HG02852 (cell line): ENCODE data around the gene PAX3.
A peak's percentile ranks its signal among the peaks of the same experiment; 100 is the strongest.

ENCODE experiments used
- ATAC-seq: cut with Tn5 transposase; IDR thresholded peaks from one replicate; pipeline ENCODE4 v1.9.1; 2021; ENCODE audit warnings: mild to moderate bottlenecking, moderate library complexity; ENCODE audit not compliant: unreplicated experiment

The PAX3 gene

GRCh38 chr2:222298311-222299150 is at the start of gene PAX3:
Gene PAX3, minus strand, starts transcription at chr2:222298998. Its CDS starts 383 bp downstream, at chr2:222298615.
- no peak for ATAC-seq

GRCh38 chr2:222341331-222341730 is 42.5 kb upstream of the PAX3 start:
- no peak for ATAC-seq

- no peak for ATAC-seq
These were observed 39.6 kb upstream of the PAX3 start for GRCh38 chr2:222338374-222338773.

GRCh38 chr2:222336931-222337330 is 38.1 kb upstream of the PAX3 start:
- no peak for ATAC-seq

- ATAC-seq = no peak
These were observed 37.6 kb upstream of the PAX3 start for GRCh38 chr2:222336442-222336841.

GRCh38 chr2:222334914-222335313 is 36.1 kb upstream of the PAX3 start:
- no peak for ATAC-seq

- ATAC-seq = no peak
These were observed 34.6 kb upstream of the PAX3 start for GRCh38 chr2:222333397-222333796.

GRCh38 chr2:222332116-222332515 is 33.3 kb upstream of the PAX3 start:
- no peak for ATAC-seq

GRCh38 chr2:222330910-222331309 is 32.1 kb upstream of the PAX3 start:
- no peak for ATAC-seq

- peak; percentile 24 for ATAC-seq
These were observed 23.4 kb upstream of the PAX3 start for GRCh38 chr2:222322236-222322635.

GRCh38 chr2:222320436-222321395 is 21.9 kb upstream of the PAX3 start:
- no peak for ATAC-seq

- ATAC-seq = peak; percentile 34
These were observed 21.0 kb upstream of the PAX3 start for GRCh38 chr2:222319586-222320435.

GRCh38 chr2:222318712-222319585 is 20.2 kb upstream of the PAX3 start:
- ATAC-seq = peak; percentile 41

- ATAC-seq = peak; percentile 50
These were observed 19.4 kb upstream of the PAX3 start for GRCh38 chr2:222318026-222318711.

- no peak for ATAC-seq
These were observed 16.8 kb upstream of the PAX3 start for GRCh38 chr2:222315443-222316121.

GRCh38 chr2:222313816-222314215 is 15.0 kb upstream of the PAX3 start:
- ATAC-seq = no peak

GRCh38 chr2:222311978-222312738 is 13.4 kb upstream of the PAX3 start:
- no peak for ATAC-seq
